Skeletal muscle cell (primary cell): ENCODE data around the gene PDE1C.

Experiments
- DNase-seq: peaks from one replicate; pipeline ENCODE4 v3.0.0-alpha.2; 2010; ENCODE audit warnings: low read depth
- H3K4me3 ChIP-seq: 2 replicates; pipeline ENCODE4 v1.5.1; 2011; ENCODE audit warnings: low read depth, mild to moderate bottlenecking, control low read depth, low read length, moderate library complexity

Gene PDE1C

DNA sequence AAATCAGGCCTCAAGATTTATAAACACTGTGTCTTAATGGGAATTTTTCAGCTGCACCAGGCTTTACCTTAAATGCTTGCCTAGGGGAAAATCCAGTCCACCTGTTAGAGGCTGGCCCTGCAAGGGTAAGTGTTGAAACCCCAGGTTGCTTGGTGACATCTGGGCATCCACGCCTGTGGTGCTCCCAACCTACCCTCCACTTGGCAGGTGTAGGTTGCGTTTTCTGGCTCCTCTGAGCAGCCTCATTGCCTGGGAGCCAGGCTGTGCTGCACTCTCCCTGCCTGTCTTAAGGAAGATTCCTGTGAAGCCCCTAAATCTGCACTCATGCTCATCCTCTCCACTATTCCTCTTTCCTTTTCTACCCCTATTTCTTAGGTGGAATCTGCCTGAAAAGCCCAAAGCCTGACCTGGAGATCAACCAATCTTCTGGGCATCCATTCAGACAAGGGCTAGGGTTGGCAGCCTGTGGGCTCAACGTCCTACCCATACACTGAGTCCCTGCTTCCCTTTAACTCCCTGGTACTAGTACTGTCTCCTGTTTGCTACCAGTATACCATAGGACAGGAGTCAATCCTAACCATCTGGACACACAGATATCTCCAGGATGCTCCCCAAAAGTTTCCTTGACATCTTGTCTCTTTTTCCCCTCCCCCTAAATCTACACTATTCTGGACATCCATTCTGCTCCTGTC lies 150.4 kb downstream of the PDE1C start:
- H3K4me3 ChIP-seq, result no peak overlapping the region
- DNase-seq, result no peak

DNA sequence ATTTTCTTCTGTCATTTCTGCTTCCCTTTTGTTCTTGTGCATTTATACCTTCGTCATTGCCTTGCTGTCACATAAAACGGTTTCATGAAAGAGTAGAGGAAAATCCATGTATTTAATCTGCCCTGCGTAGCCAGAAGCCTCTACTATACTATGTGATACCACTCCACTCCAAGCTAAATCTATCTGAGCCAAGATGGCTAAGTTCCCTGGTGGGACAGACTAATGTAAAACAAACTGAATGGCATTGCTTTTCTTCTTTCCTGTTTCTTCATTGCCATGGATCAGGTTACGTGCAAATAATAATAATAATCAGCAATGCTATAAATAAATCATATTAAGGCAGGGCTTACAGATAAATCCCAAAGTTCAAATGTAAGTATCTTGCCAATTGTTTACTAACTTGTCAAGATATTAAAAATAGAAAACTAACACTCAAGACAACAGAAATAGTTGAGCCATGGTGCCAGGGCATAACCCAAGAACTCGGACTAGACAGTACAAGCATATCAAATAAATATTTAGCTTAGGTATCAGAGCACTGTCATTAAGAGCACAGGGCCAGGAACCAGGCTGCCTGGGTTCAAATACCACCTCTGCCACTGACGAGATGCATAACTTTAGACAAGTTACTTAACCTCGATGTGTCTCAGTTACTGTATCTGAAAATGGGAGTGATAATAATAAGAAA lies 151.4 kb downstream of the PDE1C start:
- DNase-seq, result no peak
- H3K4me3 ChIP-seq, result no peak overlapping the region

DNA sequence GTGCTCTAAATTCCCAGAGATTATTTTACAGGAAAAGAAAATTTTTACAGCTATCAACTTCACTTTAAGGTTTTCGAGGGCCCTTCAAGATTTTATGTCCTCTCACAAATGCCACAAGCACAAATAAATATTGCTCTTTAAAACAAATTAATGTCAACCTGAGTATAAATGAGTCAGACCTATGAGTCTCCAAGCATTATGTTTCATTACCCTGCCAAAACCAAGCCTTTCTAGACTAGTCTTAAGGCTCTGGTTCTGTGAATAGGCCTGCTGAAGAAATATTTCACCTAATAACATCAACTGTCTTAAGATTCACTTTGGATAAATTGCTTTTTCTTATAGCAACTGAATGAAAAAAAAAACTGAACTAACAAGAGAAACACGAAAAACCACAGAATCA lies 153.0 kb downstream of the PDE1C start:
- DNase-seq, result no peak
- no peak overlapping the region for H3K4me3 ChIP-seq

DNA sequence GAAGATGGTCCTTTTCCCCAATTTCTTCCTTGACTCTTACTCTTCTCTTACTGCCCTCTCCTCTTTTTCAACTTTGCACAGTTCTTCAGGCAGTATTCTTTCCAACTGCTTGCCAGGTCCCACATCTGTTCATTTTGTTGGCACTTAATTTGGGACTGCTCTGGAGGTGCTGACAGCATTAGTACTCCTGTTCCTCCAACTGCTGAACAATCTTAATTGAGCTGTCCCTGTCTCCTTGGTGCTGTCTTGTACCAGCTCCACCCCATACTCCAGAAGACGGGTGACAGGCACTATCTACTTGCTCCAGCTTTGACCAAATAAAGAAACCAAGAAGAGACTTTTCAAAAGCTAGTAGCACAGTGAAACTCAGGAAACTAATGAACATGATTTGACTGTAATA lies 160.0 kb downstream of the PDE1C start:
- no peak for DNase-seq
- no peak overlapping the region for H3K4me3 ChIP-seq

DNA sequence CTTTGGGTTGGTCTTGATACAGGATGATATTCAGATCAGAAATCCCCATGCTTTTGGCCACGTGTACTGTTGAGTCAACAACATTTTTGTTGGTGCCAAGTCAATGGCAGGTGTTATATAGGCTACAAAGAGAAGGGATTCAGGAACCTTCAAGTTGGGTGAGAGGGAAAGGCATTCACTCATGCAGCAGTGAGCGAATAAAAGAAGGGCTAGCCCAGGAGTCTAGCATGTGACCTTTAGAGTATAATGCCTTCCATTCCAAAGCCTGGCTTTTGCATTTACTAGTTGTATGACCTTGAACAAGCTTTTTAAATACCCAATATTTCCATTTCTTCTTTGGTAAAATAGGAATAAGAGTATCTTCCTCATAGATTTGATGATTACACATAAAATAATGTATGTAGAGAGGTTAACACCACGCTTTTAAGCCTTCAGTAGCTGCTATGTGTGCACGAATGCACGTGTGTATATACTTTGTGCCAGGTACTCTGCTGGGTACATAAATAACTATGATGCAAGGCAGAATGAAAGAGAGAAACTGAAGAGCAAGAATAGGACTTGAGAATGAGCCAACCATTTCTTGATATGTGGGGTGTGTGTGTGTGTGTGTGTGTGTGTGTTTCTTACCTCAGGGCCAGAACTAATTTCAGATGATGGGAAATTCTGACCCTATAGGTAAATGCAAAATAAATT lies 163.6 kb downstream of the PDE1C start:
- H3K4me3 ChIP-seq, result no peak overlapping the region
- no peak for DNase-seq

DNA sequence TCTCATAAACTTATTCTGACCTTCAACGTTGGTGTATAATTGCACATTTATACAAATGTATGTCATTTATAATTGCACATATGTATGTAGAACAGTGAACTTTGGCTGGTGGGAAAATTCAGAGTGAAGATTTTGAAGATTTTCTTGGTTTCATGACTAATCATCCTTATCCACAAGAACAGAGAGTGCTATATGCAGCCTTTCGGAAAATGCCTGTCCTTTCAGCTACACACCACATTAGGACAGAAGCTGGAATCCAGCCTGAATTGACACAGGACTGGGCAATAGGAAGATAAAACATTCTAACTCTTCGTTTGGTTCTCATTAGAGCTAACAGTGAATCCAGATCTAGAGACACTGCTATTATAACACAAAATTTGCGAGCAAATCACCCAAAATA lies 166.2 kb downstream of the PDE1C start:
- DNase-seq, result no peak

DNA sequence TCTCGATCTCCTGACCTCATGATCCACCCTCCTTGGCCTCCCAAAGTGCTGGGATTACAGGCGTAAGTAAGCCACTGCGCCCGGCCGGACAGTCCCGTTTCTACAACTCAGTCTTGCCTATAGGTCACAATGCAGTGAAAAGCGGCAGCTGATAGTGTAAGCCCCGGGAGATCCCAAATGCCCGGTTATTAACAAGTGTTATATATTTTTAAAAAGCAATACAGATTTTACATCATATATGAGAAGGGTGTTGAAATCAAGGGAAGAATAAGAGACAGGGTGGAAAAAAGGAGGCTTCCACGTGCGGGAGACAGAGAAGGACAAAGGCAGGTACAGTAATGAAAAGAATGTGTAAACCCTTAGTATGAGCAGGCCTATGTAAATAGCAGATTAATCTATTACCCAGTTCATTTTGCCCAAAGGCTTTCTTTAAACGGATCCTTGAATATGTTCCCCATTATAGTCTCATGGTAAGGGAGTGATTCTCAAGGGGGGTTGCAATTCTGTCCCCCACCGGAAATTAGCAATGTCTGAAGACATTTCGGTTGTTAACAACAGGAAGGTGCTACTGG lies 170.8 kb downstream of the PDE1C start:
- H3K4me3 ChIP-seq, result no peak overlapping the region
- no peak for DNase-seq

More for the DNA sequence above, 166.2 kb downstream of the PDE1C start:
- no peak overlapping the region for H3K4me3 ChIP-seq

DNA sequence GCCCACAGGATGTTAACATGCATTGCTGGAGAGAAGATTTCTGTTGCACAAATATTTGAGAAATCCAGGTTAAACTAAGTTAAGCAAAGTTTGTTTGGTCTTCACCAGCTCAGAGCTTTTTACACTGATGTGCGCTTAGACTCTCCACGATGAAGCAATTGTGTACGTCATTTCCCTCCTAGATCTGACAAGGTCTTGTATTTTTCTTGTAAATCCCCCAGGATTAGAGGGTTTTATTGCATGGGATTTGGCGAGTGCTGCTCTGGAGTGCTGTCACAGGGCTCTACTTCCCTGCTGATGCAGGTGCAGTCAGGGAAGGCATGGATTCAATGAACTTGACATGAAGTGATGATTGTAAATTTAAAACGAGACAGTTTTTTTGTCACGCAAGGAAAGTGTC lies 173.3 kb downstream of the PDE1C start:
- H3K4me3 ChIP-seq, result no peak overlapping the region
- peak; percentile 78 for DNase-seq

DNA sequence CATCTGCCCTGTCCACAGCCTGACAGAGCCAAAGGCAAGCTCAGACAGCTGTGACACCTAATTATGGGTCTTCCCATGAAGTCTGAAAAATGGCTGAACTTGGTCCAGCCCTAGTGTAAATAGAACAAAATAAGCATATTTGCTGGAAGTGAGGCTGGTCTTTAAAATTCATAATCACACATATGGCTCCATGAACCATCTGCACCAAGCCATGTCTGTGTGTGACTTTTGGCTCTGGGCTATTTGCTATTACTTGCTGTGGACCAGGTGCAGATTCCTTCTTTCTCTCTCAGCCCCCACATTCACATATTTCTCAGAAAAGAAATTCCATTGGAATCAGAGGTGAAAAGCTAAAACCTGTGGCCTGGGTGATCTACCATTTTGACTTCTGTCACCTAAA lies 175.9 kb downstream of the PDE1C start:
- no peak for DNase-seq
- no peak overlapping the region for H3K4me3 ChIP-seq

DNA sequence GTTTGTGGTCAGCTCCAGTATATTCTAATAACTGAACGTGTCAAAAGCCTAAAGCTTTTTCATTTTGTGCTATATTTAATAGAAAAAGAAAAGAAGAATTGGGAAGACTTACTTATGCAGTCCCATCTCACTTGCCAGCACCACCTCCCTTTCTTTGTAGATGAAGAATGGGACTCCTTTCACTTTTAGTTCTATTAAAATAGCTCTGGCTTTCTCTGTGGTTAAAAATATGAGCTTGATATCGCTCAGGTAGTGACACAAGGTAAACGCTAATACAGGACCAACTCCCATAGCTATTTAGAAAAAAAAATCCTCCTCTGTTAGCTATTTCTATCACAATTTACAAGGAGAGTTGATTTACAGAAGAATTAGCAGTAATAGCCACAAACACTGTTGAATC lies 176.8 kb downstream of the PDE1C start:
- H3K4me3 ChIP-seq, result no peak overlapping the region
- DNase-seq, result no peak

DNA sequence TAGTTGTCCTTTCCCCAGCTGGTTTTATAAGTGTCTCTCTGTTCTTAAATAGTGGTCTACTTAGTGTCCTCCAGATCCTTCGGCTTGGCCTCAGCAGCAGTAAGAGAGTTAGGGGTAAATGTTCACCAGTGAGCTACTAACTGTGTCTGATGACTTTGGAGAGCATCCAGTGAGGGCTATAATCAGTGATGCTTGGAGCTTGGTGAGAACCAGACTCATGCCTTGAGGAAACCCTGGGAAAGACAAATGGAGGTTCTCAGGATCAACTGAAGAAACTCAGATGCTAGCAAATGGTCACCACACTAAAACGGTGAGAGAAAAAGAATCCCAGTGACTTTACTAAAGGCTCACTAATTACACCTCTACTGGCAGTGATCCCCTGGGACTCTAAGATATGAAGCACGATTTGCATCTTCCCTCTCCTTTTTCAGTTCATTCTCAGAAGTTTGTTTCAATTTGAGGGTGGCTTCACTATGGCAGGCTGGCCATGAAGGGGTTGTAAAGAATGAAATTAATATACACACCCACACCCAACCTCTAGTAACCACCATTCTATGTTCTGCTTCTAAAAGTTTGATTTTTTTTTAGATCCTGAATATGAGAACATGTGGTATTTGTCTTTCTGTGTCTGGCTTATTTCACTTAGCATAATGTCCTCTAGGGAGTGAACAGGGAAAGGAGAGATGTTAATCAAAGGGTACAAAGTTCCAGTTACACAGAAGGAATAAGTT lies 177.9 kb downstream of the PDE1C start:
- no peak for DNase-seq

DNA sequence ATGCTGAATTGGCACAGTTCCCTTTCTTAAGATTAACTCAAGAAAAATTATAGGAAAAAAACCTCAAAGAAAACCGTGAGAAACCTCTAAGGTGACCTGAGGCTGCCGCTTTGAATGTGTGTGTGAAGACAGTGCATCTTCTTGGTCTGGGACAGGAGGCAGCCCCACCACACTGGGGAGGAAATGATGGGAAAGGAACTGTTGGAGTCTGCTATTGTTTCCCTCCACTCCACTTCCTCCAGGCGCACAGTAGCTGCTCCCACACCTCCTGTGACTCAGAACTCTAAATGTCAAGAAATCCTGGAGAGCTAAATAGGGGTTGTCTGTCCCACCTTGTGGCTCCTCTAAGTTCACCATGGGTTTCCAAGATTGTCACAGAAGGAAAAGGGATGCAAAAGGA lies 179.4 kb downstream of the PDE1C start:
- no peak for DNase-seq
- H3K4me3 ChIP-seq, result no peak overlapping the region

More for the DNA sequence above, 177.9 kb downstream of the PDE1C start:
- H3K4me3 ChIP-seq, result no peak overlapping the region

DNA sequence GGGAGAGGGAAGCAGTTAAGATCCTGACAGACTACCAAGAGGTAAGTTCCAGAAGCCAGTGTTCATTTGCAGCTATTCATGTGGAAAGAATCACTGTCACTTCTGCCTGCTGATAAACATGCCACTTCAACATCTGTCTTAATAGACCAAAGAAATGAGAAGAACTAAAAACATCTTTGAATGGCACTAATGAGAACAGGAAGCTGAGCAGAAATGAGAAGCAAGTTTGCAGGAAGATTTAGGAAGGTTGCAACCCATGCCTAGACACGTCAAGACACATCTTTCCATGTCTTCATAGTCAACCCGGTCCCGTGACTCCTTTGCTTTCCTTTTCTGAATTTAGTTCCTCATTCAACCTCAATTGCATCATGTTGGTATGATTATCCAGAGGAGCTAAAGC lies 180.0 kb downstream of the PDE1C start:
- no peak overlapping the region for H3K4me3 ChIP-seq
- no peak for DNase-seq

DNA sequence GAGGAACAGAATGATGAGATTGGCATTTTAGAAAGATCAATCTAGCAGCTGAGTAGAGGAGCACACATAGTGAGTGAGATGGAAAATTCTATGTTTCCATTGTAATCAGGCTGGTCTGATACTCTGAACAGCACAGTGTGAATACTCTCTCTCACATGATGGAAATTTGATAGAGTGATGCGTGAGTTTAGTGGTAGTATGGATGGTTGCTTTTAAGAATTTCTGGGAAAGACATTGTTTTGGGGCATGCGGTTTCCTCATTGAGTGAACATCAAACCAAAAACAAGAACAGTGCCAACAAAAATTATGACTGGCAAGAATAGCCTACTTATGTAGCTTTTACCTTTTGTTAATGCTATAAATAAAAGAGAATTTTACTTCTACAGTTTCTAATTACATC lies 183.2 kb downstream of the PDE1C start:
- no peak for DNase-seq
- no peak overlapping the region for H3K4me3 ChIP-seq

DNA sequence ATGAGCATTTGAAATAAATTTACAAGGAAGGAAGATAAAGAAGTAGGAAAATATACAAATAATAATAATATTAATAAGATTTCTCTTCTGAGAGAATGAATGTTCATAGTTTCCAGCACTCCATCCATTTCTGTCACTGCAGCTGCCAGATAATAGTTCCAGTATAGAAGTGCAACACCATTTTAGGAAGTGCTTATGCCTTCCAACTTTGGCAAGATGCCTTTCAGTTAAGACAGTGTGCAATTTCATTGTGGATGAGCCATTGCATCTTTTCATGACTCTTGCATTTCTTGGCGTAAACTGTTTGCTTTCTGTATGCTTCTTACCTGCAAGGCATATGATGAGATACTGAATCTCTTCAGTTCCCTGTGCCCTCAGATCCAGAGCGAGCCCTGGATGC lies 185.0 kb downstream of the PDE1C start:
- no peak for DNase-seq
- no peak overlapping the region for H3K4me3 ChIP-seq

DNA sequence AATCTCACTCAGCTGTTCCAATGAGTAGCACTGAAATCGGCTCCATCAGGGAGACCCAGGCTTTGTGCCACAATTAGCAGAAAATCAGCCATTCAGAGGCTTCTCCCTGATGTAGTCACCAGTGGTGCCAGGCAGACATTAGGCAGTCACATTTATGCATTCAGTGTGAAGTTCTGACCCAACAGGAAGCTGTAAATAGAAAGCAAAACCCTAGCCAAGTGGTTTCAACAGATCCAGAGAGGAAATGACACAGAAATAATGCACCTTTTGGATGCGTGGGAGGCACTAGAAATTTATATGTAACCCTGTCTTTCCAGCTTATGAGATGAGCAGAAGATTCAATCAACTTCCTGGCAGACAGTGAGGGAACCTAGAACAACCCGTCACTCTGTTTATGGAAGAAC lies 186.4 kb downstream of the PDE1C start:
- no peak overlapping the region for H3K4me3 ChIP-seq
- DNase-seq, result peak; percentile 86

DNA sequence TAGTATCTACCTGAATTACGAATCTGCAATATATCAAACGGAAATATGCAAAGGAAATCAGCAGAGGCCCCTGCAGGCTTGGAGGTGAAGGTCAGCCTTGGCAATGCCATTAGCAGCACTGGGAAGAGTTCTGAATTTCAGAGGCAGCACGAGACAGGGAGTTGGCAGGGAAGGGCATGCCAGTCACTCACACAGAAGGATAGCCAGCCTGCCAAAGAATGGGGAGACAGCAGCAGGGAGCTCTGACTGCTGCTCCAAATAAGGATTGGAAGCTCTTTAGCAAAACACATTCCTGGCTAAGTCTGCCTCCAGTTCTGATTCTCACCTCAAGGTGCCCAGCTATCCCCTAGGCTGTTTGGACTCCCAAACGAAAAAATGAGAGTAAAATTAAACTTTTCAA lies 188.0 kb downstream of the PDE1C start:
- DNase-seq, result no peak
- H3K4me3 ChIP-seq, result no peak overlapping the region

DNA sequence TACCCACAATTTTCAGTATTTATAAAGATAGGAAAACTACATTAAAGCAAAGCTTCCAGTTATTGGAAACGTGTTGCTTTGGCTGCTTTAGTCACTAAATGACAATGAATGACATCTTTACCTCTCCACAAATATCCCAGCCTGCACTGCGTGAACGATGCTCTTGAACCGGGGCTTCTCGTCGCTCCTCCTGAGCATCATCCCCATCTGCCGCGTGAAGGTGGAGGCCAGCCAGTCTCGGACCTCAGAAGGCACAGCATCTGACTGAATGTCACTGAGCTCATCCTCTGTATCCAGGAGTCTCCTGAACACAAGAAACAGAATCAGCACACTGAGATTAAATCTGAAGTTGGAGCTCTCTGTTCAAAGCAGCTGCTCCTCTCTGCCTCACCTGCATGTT lies 191.3 kb downstream of the PDE1C start:
- no peak for DNase-seq
- H3K4me3 ChIP-seq, result no peak overlapping the region

DNA sequence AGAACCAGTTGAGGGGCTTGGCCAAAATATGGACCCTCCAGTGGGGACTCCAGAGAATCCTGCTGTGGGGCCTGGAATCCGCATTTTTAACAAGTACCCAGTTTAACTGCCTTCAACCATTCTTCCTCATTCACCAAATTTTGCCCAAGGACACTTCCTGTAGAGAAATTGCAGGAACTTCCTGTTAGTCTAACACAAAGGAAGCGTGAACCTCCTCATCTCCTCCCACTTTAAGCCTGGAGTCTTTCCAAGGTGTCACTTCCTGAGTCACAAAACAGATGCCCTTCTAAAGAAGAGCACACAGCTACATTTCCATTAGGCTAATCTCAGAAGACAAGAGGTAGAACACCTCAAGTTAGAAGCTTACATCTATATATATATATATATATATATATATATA lies 194.8 kb downstream of the PDE1C start:
- no peak overlapping the region for H3K4me3 ChIP-seq
- no peak for DNase-seq
